NCI-H345 treated with DMSO at 0.1 percent for 48 hours (cell line): ENCODE measurements around the gene LARP4B.

Experiments used
- DNase-seq: peaks from one replicate; lab custom pipeline; 2025; ENCODE audit not compliant: unreplicated experiment; lab: John Stamatoyannopoulos, UW

LARP4B gene

DNA sequence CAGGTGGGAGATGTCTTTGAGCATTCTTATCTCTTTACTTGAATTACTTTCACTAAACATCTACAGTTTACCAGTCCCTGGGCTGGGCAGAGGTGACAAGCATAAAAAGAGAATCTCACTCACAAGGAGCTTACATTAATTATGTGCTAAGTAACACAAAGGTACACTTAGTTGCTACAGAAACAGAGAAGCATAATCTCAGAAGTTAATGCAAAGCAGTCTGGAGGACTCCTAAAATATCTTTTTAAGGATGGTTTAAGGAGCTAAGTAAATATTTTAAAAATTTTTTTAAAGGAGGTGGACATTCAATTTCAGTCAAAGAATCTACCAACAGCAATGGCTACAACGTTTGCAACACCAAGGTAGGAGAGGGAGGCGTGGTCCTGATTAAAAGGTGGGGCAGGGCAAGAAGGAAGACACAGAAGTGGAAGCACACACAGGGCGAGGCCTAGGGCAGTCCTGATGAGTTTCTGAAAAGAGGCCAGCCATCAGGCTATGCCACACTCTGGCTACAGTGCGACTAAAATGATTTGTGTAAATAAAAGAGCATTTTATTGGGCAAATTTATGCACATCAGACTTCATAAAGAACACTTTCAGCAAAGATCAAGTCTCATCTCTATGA, 5.3 kb downstream of the LARP4B start:
- no peak for DNase-seq

DNA sequence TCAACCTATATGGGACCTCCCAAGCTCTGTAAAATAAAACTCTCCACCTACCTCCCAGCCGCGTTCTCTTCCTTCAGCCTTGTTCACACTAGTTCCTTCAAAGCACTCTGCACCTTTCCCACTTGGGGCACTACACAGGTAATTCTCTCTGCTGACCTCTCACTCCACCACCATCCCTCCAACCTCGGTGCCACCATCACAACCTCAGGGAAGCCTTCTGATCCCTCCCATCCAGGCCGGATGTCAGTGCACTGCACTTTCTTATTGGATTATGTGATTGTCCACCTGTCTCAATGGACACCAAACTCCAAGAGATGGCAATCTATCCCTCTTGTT, 7.0 kb downstream of the LARP4B start:
- DNase-seq, result no peak

DNA sequence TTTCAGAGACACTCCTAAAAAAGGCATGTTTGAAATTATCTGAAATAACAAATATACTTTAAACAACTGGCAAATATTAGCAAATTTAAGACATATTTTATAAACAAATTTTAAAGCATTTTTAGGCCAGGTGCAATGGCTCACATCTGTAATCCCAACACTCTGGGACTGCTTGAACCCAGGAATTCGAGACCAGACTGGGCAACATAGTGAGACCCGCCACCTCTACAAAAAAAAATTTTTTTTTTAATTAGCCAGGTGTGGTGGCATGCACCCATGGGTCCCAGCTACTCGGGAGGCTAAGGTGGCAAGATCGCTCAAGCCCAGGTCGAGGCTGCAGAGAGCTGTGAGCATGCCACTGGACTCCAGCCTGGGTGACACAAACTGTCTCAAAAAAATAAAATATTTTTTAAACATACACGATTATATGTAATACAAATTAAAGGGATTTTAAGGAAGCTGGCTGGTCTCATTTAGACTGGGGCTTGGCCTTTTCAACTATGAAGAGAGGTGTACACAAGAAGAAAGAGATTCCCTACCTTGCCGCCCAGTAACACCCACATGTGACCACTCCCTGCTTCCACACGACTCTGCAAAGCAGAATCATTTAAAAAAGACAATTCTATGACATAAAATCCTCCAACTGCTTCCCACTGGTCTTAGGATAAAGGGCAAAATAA, 7.5 kb downstream of the LARP4B start:
- no peak for DNase-seq

DNA sequence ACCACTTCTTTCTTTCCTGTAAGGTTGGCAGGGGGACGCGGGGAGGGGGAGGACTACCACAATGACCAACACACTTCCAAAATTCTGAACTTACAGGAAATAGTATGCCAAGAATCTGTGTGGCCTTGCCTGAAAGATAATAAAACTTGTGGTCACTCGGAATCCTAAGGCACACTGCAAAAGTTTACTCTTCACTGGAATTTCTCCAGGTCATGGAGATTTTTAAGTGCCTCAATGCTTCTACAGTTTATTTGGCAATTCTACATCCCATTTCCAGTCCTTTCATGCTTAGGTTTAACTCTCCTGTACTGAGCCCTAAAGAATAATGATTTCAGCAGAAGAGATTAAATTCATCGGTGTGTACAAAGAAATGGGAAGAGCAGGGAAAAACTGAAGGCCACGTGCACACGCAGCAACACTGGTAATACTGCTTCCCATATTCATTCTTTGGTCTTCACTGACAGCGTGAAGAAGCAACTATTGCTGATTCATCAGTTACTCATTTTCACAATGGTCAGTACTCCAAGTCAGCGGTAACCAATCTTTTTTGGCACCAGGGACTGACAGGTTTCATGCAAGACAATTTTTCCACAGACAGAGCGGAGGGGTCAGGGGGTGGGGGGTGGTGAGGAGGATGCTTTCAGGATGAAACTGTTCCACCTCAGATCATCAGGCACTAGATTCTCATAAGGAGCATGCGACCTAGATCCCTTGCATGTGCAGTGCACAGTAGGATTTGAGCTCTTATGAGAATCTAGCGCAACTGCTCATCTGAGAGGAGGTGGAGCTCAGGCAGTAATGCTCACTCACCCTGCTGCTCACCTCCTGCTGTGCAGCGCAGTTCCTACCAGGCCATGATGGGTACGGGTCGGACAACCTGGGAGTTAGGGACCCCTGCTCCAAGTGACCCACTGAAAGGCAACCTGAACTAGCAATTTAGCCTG, 9.8 kb downstream of the LARP4B start:
- DNase-seq, result no peak

DNA sequence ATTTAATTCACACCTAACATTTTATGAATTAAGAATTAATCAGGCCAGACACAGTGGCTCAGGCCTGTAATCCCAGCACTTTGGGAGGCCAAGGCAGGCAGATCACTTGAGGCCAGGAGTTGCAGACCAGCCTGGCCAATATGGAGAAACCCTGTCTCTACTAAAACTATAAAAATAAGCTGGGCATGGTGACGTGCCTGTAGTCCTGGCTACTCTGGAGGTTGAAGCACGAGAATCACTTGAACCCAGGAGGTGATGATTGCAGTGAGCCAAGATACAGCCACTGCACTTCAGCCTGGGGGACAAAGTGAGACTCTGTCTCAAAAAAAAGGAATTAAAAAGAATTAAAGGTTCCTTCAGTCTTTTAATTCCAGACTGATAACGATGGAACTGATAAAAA, 11.1 kb downstream of the LARP4B start:
- no peak for DNase-seq

DNA sequence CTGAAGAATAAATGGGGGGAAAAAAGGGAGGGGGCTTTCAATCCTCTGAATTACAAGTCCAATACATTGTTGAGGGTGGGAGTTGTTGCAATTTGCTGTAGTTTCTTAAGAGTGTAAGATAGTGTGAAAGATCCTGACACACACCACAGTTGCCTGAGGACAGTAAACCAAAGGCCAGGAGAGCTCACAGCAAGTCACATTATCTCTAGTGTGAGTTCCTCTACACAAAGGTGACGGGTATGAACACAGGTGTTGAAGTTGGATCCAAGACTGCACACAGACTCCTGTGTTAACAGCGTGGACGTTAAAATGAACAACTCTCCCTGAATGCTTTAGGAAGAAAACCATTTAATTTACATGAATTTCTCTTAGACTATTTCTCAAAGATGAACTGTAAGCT, 12.0 kb downstream of the LARP4B start:
- DNase-seq, result no peak

DNA sequence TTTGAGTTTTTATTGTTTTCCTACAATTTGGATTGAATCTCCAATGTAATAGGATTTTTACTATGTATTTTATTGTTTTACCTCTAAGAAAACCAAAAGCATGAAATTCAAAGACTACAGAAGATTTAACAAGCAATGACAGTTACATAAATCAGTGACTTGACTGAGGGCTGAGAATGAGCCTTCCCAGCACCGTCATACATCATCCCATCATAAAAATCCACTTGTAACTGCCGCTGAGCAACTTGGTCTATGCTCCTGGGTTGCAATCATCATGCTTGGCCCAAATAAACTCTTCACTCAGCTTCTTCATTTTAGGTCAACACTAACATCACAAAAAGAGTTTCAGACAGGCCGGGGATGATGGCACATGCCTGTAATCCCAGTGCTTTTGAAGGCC, 13.5 kb downstream of the LARP4B start:
- DNase-seq, result no peak

DNA sequence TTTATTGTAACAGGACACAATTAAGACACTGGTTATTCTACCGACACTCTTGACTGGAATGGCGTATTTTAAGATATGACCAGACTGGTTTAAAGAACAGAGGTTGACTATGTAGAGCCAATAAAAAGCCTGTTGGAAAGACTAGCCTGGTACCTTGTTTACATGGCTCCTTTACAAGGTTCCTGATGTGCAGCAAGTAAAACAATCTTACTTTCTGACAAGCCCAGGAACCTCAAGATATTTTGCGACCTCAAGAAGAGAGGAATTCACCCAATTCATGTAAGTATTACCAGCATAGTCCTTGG, 14.1 kb downstream of the LARP4B start:
- DNase-seq, result no peak

DNA sequence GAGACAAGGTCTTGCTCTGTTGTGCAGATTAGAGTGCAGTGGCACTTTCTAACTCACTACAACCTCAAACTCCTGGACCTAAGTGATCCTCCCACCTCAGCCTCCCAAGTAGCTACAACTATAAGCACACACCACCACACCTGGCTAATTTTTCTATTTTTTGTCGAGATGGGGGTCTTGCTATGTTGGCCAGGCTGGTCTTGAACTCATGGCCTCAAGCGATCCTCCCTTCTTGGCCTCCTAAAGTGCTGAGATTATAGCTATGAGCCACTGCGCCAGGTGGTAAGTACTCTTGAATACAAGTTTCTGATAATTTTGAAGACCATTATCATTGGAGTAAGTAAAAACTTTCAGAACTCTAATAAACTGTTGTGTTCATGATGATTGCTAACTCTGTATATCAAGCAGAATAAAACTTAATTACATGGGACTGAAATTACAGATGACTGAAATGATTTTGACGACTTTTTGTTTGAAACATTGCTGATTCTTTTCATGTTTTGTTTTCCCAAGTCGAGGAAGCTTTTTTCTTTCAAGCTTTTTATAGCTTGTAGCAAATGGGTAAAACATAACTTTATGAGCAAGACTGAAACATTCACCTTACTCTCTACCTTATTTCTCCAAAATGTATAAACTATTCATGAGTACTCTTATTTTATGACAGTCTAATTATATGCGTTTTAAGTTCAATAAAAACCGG, 14.6 kb downstream of the LARP4B start:
- DNase-seq, result no peak

DNA sequence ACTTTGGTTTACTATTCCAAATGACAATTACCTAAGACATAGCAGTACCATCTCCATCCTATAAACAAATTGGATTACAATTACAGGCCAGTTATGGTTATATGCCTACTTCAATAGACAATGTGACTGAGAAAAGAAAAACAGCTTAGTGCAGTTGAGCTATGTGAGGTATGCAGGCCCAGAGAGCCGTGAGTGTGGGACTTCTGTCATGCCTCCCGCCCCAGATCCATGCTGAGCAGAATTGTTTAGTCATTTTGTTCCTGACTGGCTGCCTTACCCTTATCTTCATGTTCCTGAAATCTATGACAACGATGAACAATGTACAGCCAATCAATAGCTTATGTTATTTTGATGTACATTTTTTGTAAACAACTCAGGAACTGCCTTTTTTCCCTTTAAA, 21.7 kb downstream of the LARP4B start:
- no peak for DNase-seq

DNA sequence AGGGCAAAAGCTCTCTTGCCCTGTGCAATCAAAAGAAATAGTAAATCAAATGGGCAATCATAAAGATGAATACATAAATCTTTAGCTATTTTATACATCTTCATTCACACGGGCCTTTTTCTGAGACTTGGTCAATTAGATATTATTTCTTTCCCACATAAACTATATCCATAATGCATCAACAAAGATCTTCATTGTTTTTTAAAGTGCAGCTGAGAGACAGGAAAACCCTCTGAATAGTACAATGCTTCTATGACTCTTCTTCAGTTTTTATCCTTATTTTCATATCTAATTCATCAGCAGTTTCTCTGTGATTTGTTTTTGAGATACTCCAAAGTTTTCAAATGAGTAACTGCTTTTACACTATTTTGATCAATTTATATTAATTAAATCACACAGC, 25.5 kb downstream of the LARP4B start:
- no peak for DNase-seq

DNA sequence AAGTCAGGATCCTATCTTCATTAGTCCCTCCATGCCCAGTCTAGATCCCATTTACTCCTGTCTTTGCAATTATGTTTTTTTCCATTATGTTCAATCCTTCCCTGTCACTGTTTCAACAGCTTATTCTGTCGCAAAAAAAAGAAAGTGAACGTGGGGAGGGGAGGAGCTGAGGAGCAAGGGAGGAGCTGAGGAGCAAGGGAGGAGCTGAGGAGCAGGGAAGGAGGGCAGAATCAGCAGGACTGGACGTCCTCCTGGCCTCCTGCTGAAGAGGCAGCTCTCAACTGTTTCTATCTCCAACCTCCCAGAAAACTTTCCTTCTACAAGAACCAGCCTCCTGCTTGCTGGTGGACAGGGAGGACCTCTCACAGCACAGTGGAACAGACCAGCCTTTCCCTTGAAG, 26.0 kb downstream of the LARP4B start:
- DNase-seq, result no peak

DNA sequence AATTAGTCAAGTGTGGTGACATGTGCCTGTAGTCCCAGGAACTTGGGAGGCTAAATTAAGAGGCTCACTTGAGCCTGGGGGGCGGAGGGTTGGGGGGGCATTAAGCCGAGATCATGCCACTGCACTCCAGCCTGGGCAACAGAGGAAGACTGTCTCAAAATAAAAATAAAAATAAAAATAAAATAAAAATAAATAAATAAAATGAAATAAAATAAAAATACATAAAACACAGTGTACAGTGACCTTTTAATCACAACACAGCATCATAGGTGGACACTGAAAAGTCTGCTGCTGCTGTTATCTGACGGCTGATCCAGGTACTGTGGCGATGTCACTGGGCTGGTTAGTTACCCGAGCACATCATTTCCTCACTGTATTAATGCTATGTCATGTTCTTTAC, 27.1 kb downstream of the LARP4B start:
- DNase-seq, result no peak

DNA sequence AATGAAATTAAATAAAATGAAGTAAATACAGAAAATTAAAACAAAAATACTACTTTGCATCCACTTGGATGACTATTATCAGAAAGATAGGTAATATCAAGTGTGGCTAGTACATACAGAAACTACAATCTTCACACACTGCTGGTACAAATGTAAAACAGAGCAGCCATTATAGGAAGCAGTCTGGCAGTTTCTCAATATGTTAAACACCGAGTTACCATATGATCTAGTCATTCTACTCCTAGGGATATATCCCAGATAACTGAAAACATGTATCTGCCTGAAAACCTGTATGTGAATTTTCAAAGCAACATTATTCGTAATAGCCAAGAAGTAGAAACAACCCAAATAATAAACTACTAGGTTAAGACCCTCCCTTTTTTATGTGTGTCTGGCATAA, 33.4 kb downstream of the LARP4B start:
- DNase-seq, result no peak

DNA sequence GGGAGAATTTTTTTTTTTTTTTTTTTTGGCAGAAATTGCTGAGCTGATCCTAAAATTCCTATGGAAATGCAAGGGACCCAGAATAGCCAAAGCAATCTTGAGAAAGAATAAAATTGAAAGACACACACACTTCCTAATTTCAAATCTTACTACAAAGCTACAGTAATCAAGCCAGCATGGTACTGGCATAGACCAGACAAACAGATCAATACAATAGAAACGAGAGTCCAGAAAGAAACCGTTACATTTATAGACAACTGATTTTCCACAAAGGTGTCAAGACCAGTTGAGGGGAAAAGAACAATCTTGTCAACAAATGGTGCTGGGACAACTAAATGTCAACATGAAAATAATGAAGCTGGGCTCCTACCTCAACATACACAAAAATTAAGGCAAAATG, 34.5 kb downstream of the LARP4B start:
- DNase-seq, result no peak

DNA sequence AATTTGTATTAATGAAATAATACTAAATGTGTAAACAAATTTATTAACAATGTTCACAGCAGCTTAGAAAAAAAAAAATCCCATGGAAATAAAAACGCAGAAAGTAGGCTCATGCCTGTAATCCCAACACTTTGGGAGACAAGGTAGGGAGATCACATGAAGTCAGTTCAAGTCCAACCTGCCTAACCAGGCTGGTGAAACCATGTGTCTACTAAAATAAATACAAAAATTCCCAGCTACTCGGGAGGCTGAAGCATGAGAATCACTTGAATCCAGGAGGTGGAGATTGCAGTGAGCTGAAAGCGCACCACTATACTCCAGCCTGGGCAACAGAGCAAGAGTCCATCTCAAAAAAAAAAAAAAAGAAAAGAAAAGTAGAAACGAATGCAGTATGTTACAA, 36.2 kb downstream of the LARP4B start:
- no peak for DNase-seq

DNA sequence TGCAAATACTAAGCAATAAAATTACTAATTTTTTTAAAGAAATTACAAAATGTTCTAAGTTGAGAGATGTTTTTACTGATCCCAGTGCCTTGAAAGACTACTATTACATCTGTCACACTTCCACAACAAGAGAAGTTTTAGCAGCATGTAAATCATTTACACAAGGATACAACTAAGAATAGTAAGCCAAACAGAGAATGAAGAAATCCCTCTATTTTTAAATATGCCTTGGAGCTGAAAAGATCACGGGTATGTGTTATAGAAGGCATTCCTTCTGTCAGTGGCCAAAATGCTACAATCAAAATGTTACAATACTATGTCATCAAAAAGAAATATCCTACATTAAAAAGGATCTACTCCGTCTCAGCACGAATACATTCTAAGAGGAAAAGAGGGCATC, 52.6 kb downstream of the LARP4B start:
- no peak for DNase-seq

DNA sequence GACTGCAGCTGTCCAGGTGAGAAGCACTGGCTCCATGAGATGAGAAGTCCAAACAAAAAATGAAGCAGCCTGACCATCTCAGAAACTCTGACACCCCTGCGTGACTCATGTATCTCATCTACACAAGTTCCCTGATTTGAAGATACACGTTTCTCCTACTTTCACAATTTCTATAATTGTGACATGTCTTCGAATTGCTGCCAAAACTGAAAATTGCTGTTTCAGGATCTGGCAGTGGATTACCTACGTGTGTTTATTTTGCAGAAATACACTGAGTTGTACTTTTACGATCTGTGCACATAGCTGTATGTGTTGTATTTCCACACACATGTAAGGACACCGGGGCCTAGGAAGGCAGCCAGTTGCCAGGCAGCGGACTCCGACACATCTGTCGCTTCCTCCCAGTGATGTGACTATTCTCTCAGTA, 53.2 kb downstream of the LARP4B start:
- DNase-seq, result no peak

DNA sequence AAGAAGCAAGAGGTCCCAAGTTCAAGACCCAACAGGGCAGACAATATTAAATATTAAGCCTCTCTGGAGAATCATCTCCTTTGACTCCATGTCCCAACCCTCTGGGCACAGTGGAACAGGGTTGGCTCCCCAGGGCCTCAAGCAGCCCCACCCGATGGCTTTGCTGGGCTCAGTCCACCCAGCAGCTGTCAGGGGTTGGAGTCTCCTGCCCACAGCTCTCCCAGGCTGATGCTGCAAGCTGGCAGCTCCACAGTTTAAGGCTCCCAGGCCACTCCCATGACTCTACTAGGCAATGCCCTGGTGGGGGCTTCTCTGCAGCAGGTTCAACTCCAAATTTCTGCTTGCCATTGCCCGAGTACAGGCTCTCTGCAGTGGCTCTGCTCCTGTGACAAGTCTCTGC, 55.1 kb downstream of the LARP4B start:
- no peak for DNase-seq

DNA sequence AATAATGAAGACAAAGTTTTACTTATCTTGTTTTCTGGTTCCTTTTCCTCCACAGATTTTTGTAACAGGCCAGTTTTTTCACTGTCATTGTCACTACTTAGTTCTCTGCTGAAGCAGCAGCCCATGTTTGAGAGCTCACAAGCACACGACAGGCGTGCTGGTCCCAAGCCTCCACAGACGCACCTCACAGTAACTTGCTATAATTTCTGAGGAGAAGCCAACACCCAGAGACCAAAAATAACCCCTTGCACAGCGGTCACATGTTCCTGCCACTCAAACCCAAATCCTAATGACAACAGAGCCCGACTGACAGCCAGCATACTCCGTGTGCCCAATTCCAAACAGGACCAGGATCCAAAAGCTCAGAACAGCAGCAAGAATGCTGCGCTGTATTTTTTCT, 58.5 kb downstream of the LARP4B start:
- DNase-seq, result no peak

DNA sequence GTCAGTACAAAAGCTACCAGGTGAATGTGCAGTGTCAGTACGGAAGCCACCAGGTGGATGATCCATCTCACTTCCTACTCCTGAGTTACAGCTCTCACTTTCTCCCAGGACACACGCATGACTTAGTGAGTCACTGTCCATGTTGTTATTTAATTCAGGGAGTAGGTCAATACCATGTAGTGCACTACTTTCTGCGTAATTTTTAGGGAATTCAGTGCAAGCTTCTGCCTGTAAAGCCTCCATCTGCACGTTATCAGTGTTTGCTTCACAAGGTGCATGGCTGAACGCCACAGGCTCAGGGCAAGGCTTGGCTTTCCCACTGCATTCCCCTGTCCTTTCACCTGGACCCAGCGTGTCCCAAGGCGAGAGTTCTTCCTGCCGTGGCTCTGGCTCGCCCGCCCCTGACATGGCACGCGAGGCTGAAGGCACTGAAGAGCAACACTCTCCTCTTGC, 59.5 kb downstream of the LARP4B start:
- no peak for DNase-seq
